Lung (tissue), 16 donors: Measurements from ENCODE around the gene LARP4. TPM values are rescaled to one million over a fixed set of nuclear protein-coding genes. Genes with fewer than 3 reads are reported as not detected.

Experiments
- ATAC-seq: fragments of 200-7000 bp; cut with Tn5 transposase; one replicate; pipeline ENCODE4 v1.9.1; 2020; ENCODE audit warnings: moderate number of reproducible peaks; ENCODE audit not compliant: insufficient read depth, low FRiP score
- DNase-seq, 3 donors: peaks; one replicate each; pipeline ENCODE4 v3.0.0-alpha.2; 2013 to 2017
- H3K27ac ChIP-seq, 2 donors: one replicate each; pipeline ENCODE4 v1.5.1; 2013; ENCODE audit warnings: mild to moderate bottlenecking in 2 of 2, moderate library complexity in 2 of 2, control low read depth in 1 of 2, inconsistent platforms in 1 of 2, low read depth in 1 of 2, low read length in 1 of 2
- H3K27me3 ChIP-seq, 3 donors: one replicate each; pipeline ENCODE4 v1.5.1; 2013; ENCODE audit warnings: low read length in 2 of 3; ENCODE audit not compliant: control insufficient read depth in 3 of 3, insufficient read depth in 3 of 3
- H3K36me3 ChIP-seq, 4 donors: one replicate each; pipeline ENCODE4 v1.5.1; 2013; ENCODE audit warnings: low read length in 4 of 4, mild to moderate bottlenecking in 1 of 4, moderate library complexity in 1 of 4; ENCODE audit not compliant: control insufficient read depth in 4 of 4, insufficient read depth in 4 of 4
- H3K4me1 ChIP-seq, 5 donors: one replicate each; pipeline ENCODE4 v1.5.1; 2013; ENCODE audit warnings: low read length in 5 of 5, mild to moderate bottlenecking in 2 of 5, moderate library complexity in 1 of 5; ENCODE audit not compliant: control insufficient read depth in 5 of 5, insufficient read depth in 5 of 5
- H3K4me3 ChIP-seq: one replicate; pipeline ENCODE4 v1.5.1; 2013; ENCODE audit warnings: mild to moderate bottlenecking, control low read depth, moderate library complexity
- H3K9ac ChIP-seq, 2 donors: one replicate each; pipeline ENCODE4 v1.5.1; 2013; ENCODE audit warnings: low read length in 2 of 2, control low read depth in 1 of 2; ENCODE audit not compliant: insufficient read depth in 1 of 2
- H3K9me3 ChIP-seq, 4 donors: one replicate each; pipeline ENCODE4 v1.5.1; 2013; ENCODE audit warnings: low read length in 3 of 4, mild to moderate bottlenecking in 1 of 4, moderate library complexity in 1 of 4; ENCODE audit not compliant: control insufficient read depth in 4 of 4, insufficient read depth in 3 of 4
- CTCF ChIP-seq: IDR thresholded peaks from 2 replicates; pipeline ENCODE4 v1.5.1; 2012; ENCODE audit warnings: mild to moderate bottlenecking; ENCODE audit errors: control extremely low read depth, extremely low read depth
- WGBS, 2 donors: extraction: QIAGEN DNeasy Blood & Tissue Kit; methylation state at CpG; one replicate each; pipeline ENCODE4 v1.1.7; 2013; 5-methylcytosine and 5-hydroxymethylcytosine counted together
- long read RNA-seq, 5 donors: transcript quantifications; one replicate each; lab custom pipeline, GENCODE V29; 2026
- polyA plus RNA-seq, 2 donors: library from polyadenylated mRNA; stranded (reverse); fragments of 200-250 nt; gene quantifications; one replicate each; pipeline ENCODE4 v1.2.1, GENCODE V29; 2013
- total RNA-seq, 2 donors: library from RNA; depleted of rRNA in 1 of 2; stranded (reverse); fragments of >200 nt in 1 of 2; gene quantifications; one replicate each; pipeline ENCODE4 v1.2.1, GENCODE V29; 2014 to 2021
- donor health status: control.
- donor health status: control.
- donor health status: Bipolar disorder and iron deficiency.
- donor health status: healthy.
- donor health status: DM: yes; HTN: yes; CAD: no.

Gene LARP4
- total RNA-seq (10 to 100 TPM; 51.1 to 69.4 TPM), polyA plus RNA-seq (10 to 100 TPM; 10.9 to 13.5 TPM)
- long read RNA-seq, donor 1, full-length matches to known transcripts: 1 of 18 reads
- long read RNA-seq, donor 1, partial matches to known transcripts: 17 of 18 reads
- long read RNA-seq, donor 1, other reads (novel, unspliced or antisense): 0 of 18 reads
- long read RNA-seq, donor 2: 0 reads
- long read RNA-seq, donor 3: 0 reads
- long read RNA-seq, donor 4: 0 reads
- long read RNA-seq, donor 5, partial matches to known transcripts: 0 of 1 reads
- long read RNA-seq, donor 5, other reads (novel, unspliced or antisense): 0 of 1 reads

DNA sequence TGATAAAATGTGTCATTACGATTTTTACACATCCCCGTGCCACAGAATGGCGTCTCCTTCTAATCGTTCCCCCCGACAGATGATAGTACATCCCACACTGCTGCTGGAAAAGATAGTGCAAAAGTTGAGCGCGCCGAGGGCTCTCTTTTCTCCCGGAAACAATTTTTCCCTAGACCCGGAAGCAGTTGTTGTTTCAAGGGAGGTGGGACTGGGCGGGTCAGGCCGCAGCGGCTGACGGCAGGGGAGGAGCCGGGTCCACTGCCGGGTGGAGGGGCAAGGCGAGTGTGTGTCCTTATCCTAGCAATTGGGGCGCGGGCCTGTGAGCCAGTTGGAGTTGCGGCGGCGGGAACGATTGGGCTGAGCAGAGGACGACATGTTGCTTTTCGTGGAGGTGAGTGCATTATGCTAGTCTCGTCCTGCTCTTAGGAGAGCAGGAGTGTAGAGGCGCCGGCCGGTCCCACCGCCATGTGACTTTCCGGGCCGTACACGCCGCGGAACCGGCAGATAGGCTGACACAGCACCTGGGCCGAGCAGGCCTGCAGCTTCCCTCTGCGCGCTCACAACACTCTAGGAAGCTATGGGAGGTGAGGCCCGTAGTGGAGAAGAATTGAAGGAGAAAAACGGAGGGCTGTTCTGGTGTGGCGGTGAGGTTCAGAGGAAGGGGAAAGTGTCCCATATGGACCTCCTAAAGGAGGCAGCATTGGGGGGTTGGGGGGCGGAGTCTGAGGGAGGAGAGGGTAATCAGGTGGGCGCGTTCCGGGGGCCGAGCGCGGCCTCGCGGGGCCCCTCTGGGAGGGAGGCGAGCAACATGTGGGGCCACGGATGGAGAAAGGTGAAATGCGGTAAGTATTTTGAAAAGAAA is at the start of gene LARP4:
Gene LARP4, plus strand, starts transcription at position 248 of the 862 bp plus-strand sequence. Its CDS starts 126 bp downstream, at position 374.
- H3K27me3 ChIP-seq: no peaks in the 10 kb centered on the region
- H3K36me3 ChIP-seq: no peaks in the 10 kb centered on the region
- H3K4me3 ChIP-seq: peak within 1 kb of the TSS; percentile 65
- ATAC-seq: peak; percentile 96
- TF ChIP-seq CTCF: no peak
- peak within 1 kb of the TSS; percentile 47 to 97 for H3K9ac ChIP-seq
- peak within 1 kb of the TSS; percentile 84 to 86 for H3K27ac ChIP-seq
- no peaks in the 10 kb centered on the region for H3K9me3 ChIP-seq
- peak; percentile 96 to 99 (median 98) for DNase-seq
- peaks cover 2 to 23% (median 7%) of the 10 kb centered on the region in 5 donors for H3K4me1 ChIP-seq
- 0% methylated on average over 54 of the region's 54 CpGs for WGBS, 2 donors

DNA sequence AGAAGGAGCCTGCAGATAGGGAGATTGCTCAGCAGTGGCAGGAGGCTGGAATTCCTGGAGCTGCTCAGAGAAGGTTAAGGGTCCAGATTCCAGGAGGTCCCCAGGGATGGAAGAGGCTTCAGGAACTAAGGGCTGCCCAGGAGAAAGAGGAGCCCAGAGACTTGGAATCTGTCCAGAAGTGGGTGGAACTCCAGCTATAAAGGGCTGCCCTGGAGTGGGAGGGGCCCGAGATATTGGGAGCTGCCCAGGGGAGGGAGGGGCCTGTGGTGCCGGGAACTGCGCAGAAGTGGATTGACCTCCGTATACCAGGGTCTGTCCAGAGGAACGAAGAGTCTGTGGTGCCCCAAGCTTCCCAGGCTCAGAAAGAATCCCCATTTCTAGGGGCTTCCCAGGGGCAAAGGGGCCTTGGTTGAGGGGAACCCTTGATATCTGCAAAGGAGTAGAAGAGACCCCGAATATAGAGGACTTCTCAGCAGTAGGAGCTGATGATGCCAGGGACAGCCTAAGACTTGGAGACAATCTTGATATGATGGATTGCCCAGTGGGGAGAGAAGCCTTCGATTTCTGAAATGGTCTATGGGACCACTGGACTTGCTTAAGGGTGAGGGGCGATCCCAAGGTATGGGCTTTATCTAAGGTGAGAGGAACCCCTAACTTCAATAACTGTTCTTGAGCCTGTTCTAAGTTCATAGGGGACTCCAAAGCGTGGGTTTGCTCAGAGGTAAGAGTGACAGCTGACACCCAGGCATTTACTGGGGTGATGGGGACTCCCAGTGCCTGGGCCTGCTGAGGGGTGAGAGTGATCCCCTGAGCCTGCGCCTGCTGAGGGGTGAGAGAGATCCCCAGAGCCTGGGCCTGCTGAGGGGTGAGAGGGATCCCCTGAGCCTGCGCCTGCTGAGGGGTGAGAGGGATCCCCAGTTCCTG is 49.3 kb upstream of the LARP4 start:
- H3K27me3 ChIP-seq: no peaks in the 10 kb centered on the region
- TF ChIP-seq CTCF: no peak
- H3K36me3 ChIP-seq: no peaks in the 10 kb centered on the region
- WGBS, 2 donors: 86 to 93% methylated on average over 11 of the region's 11 CpGs
- DNase-seq (peak in 1 of 3 donors; percentile 11), ATAC-seq (no peak)
- H3K9me3 ChIP-seq: no peaks in the 10 kb centered on the region
- no peak overlapping the region for H3K9ac ChIP-seq
- peaks cover 0 to 6% (median 0%) of the 10 kb centered on the region in 5 donors for H3K4me1 ChIP-seq
- H3K27ac ChIP-seq: no peak overlapping the region
- no peak overlapping the region for H3K4me3 ChIP-seq

DNA sequence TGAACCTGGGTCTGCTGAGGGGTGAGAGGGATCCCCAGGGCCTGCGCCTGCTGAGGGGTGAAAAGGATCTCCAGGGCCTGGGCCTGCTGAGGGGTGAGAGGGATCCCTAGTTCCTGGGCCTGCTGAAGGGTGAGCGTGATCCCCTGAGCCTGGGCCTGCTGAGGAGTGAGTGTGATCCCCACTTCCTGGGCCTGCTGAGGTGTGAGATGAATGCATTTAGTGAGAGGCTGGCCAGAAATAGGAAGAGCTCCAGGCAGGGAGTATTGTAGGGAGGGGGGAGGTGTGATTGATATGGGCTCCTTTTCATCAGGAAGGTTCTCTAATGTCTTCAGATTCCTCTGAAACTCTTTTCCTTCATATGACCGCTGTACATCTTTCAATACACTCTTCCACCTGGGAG is 47.3 kb upstream of the LARP4 start:
- WGBS, 2 donors: 95 to 99% methylated on average over 3 of the region's 3 CpGs
- Histone ChIP-seq H3K27ac (no peak overlapping the region), H3K9ac (no peak overlapping the region), H3K4me1 (peaks cover 0 to 6% (median 0%) of the 10 kb centered on the region in 5 donors), H3K27me3 (no peaks in the 10 kb centered on the region), H3K9me3 (no peaks in the 10 kb centered on the region), H3K4me3 (no peak overlapping the region), H3K36me3 (no peaks in the 10 kb centered on the region)
- ATAC-seq (no peak), DNase-seq (peak in 1 of 3 donors; percentile 4)
- TF ChIP-seq CTCF: no peak
